ENCODE measurements around the gene FRY. TPM values are rescaled to one million over a fixed set of nuclear protein-coding genes. Genes with fewer than 3 reads are reported as not detected.

FRY gene
- total and polyA plus RNA-seq, 10 of the 15 experiments (the other 5 are each of a cell fraction or from before 2014, with no cell fraction given): 0.18 to 1.4 (median 0.30) TPM

- Histone ChIP-seq H3K27ac (ENCODE audit: control insufficient read depth, insufficient read depth) (no peak overlapping the region), H3K9ac (ENCODE audit: control insufficient read depth, insufficient read depth, low read length) (no peak overlapping the region), H3K27me3 (replicated peaks in 1 of 2; ENCODE audit: control insufficient read depth in 2 of 2, insufficient read depth in 2 of 2, low read length in 1 of 2) (no peaks in the 10 kb centered on the region), H3K9me3 (replicated peaks; ENCODE audit: control insufficient read depth, insufficient read depth, low read length) (no peaks in the 10 kb centered on the region), H3K4me1 (ENCODE audit: control insufficient read depth, insufficient read depth, low read length) (no peaks in the 10 kb centered on the region), H3K4me3 (no peak overlapping the region), H3K4me2 (ENCODE audit: control insufficient read depth, insufficient read depth) (no peak overlapping the region), H3K79me2 (ENCODE audit: control insufficient read depth, insufficient read depth, low read length) (no peaks in the 10 kb centered on the region), H2AFZ (ENCODE audit: control insufficient read depth, low read depth, low read length) (no peak overlapping the region), H4K20me1 (ENCODE audit: control insufficient read depth, insufficient read depth) (no peaks in the 10 kb centered on the region), H3K36me3 (ENCODE audit: control insufficient read depth in 2 of 2, insufficient read depth in 2 of 2, low read length in 1 of 2) (no peaks in the 10 kb centered on the region)
- RAD21 ChIA-PET (ENCODE audit: unreplicated experiment): no interaction called here
- POLR2A ChIA-PET: no interaction called here
- BruUV-seq (replicated peaks): no TSS peak
- SMC1A ChIA-PET (ENCODE audit: uncharacterized antibody, unreplicated experiment): interaction anchor here (1.6 kb wide), 1 partner anchor 8 kb away, joined by 4 read pairs; no protein-coding TSS in a partner anchor
- intact Hi-C loops (cut with micrococcal nuclease; ENCODE audit: unreplicated experiment): no loop called here
- TF ChIP-seq MEF2B (IDR thresholded peaks at IDR 0.05; ENCODE audit: partially characterized antibody, poor library complexity, severe bottlenecking) (no peak), NFYB (IDR thresholded peaks at IDR 0.05; ENCODE audit: insufficient read depth, low read depth, low read length) (no peak), ZNF384 (IDR thresholded peaks at IDR 0.05; ENCODE audit: borderline replicate concordance, low read depth, low read length) (no peak), USF1 (IDR thresholded peaks at IDR 0.05; ENCODE audit: borderline replicate concordance, extremely low read length, insufficient read depth, low read depth, low read length) (no peak), GABPA (IDR thresholded peaks at IDR 0.05; ENCODE audit: low read depth) (no peak), NBN (IDR thresholded peaks at IDR 0.05) (no peak), CREM (IDR thresholded peaks at IDR 0.05; ENCODE audit: low read depth) (no peak), NFXL1 (IDR thresholded peaks at IDR 0.05; ENCODE audit: borderline replicate concordance) (no peak), RUNX3 (IDR thresholded peaks at IDR 0.05; ENCODE audit: low read length) (no peak), CEBPZ (IDR thresholded peaks at IDR 0.05; ENCODE audit: low read depth, low read length) (no peak), BMI1 (IDR thresholded peaks at IDR 0.05; ENCODE audit: borderline replicate concordance) (no peak), RB1 (IDR thresholded peaks at IDR 0.05; ENCODE audit: borderline replicate concordance) (no peak), IKZF1 (conservative IDR thresholded peaks at IDR 0.05) (no peak), PKNOX1 (IDR thresholded peaks at IDR 0.05) (no peak), YY1 (IDR thresholded peaks at IDR 0.05; ENCODE audit: low read depth, low read length) (no peak), SP1 (IDR thresholded peaks at IDR 0.05; ENCODE audit: low read depth, low read length) (no peak)
- CTCF ChIA-PET: interaction anchor here (1.3 kb wide), 1 partner anchor 12 kb away, joined by 4 read pairs; no protein-coding TSS in a partner anchor
- in situ Hi-C loops (cut with MboI): no loop called here
- 43% methylated on average over 1 of the region's 1 CpG for WGBS (ENCODE audit: insufficient coverage, insufficient replicate concordance, low lambda C conversion rate, missing lambda C conversion rate)
- ATAC-seq: no peak
- no peak for FAIRE-seq
- no peak for DNase-seq (ENCODE audit: low read depth, low spot score)
These were observed 249.5 kb downstream of the FRY start for GRCh38 chr13:32281096-32281495.
